ENCODE data around the gene SPAG16.

GRCh38 chr2:214051585-214051984, 767.3 kb downstream of the SPAG16 start:
- TF ChIP-seq, protein P1, sequence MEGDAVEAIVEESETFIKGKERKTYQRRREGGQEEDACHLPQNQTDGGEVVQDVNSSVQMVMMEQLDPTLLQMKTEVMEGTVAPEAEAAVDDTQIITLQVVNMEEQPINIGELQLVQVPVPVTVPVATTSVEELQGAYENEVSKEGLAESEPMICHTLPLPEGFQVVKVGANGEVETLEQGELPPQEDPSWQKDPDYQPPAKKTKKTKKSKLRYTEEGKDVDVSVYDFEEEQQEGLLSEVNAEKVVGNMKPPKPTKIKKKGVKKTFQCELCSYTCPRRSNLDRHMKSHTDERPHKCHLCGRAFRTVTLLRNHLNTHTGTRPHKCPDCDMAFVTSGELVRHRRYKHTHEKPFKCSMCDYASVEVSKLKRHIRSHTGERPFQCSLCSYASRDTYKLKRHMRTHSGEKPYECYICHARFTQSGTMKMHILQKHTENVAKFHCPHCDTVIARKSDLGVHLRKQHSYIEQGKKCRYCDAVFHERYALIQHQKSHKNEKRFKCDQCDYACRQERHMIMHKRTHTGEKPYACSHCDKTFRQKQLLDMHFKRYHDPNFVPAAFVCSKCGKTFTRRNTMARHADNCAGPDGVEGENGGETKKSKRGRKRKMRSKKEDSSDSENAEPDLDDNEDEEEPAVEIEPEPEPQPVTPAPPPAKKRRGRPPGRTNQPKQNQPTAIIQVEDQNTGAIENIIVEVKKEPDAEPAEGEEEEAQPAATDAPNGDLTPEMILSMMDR (IDR thresholded peaks at IDR 0.05): no peak
- no peak for TF ChIP-seq POLR2A (IDR thresholded peaks at IDR 0.05)
